Superior temporal gyrus (tissue), 1 donor: ENCODE measurements around the gene ZACN.

Experiments used
- DNase-seq: peaks from one replicate; pipeline ENCODE4 v3.0.0-alpha.2; 2016; ENCODE audit errors: extremely low spot score

Gene ZACN

GRCh38 chr17:76081295-76082210 is 2.6 kb downstream of the ZACN start:
- DNase-seq = no peak

GRCh38 chr17:76082326-76083251 is 3.6 kb downstream of the ZACN start:
- no peak for DNase-seq

- no peak for DNase-seq
Measured at GRCh38 chr17:76083536-76084182, 4.7 kb downstream of the ZACN start.

- no peak for DNase-seq
Measured at GRCh38 chr17:76085066-76085730, 6.2 kb downstream of the ZACN start.

GRCh38 chr17:76085731-76086366 is 6.9 kb downstream of the ZACN start:
- no peak for DNase-seq

GRCh38 chr17:76086384-76086783 is 7.4 kb downstream of the ZACN start:
- no peak for DNase-seq

GRCh38 chr17:76087531-76087930 is 8.5 kb downstream of the ZACN start:
- DNase-seq = no peak

GRCh38 chr17:76088041-76088867 is 9.3 kb downstream of the ZACN start:
- DNase-seq = no peak

- no peak for DNase-seq
Measured at GRCh38 chr17:76088868-76089576, 10.0 kb downstream of the ZACN start.

- DNase-seq = no peak
Measured at GRCh38 chr17:76089680-76090516, 10.9 kb downstream of the ZACN start.

- no peak for DNase-seq
Measured at GRCh38 chr17:76090517-76091129, 11.6 kb downstream of the ZACN start.

- DNase-seq = no peak
Measured at GRCh38 chr17:76091526-76092286, 12.7 kb downstream of the ZACN start.

- DNase-seq = no peak
Measured at GRCh38 chr17:76092526-76093413, 13.8 kb downstream of the ZACN start.

GRCh38 chr17:76094046-76094445 is 15.1 kb downstream of the ZACN start:
- no peak for DNase-seq

- no peak for DNase-seq
Measured at GRCh38 chr17:76095943-76096342, 17.0 kb downstream of the ZACN start.

- DNase-seq = no peak
Measured at GRCh38 chr17:76097716-76098295, 18.8 kb downstream of the ZACN start.
